Pons (tissue), 1 donor: ENCODE measurements around the gene ZSCAN22.
"Not testable (repeated sequence)": the region's sequence is repeated elsewhere in the genome, so short reads cannot be mapped to it uniquely, and the experiment has no call there.

Experiments used
- DNase-seq: peaks from one replicate; pipeline ENCODE4 v3.0.0-alpha.2; 2016; ENCODE audit warnings: low spot score

Gene ZSCAN22

DNA sequence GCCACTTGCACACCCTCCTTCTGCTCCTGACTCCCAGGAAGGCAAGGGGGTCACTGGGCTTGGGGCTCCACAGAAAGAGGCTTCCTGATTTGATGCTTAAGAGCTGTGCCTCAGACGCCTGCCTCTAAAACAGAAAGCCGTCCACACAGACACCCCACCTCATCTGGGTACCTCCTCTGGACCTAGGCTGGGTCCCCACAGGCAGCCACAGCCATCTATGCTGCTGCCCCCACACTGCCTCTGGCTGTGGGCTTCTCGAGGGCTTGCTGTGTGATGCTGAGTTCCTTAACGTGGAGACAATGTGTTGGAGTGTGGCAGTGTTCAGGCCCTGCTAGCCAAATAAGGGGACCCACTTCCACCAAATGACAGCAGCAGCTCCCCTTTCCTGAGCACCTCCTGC is 8.5 kb upstream of the ZSCAN22 start:
- DNase-seq, result no peak

DNA sequence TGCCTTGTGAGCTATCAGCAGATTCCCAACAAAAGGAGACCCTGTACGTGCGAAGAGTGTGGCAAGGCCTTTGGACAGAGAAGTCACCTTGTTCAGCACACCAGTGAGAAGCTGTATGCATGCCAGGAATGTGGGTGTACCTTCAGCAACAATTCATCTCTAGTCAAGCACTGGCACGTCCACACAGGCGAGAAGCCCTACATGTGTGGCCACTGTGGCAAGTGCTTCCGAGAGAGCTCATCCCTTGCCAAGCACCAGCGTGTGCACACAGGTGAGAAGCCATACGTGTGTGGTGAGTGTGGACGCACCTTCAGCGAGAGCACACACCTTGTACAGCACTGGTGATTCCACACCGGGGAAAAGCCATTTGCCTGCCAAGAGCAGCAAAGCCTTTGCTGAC is 7.6 kb upstream of the ZSCAN22 start:
- DNase-seq, result no peak

DNA sequence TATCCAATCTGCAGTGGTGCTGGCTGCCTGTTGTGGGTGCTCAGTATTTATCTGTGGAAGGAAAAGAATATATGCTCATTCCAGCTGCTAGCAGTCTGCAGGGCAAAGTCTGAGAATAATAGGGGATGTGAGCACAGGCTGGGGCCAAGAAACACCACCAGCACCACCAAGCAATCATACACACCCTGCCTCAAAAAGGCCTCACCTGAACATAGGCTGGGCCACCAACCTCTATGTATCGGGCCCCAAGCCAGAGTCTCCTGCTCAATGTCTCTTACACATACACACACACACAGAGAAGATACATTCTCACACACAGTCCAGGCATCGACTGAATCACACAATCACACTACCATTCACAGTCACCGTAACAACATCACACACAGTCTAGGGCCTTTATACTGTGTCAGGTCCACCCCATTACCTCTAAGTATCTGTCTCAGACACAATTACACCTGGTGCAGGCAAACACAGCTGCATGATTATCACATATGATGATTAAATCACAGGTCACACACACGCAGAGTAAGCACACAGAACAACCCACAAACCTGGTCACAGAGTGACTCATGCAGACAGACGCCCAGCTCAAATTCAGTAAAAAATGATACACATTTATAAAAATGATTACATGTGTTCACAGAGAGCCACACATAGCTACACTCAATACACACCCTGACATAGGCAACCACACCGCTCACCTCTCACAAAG is 1.3 kb upstream of the ZSCAN22 start:
- no peak for DNase-seq

DNA sequence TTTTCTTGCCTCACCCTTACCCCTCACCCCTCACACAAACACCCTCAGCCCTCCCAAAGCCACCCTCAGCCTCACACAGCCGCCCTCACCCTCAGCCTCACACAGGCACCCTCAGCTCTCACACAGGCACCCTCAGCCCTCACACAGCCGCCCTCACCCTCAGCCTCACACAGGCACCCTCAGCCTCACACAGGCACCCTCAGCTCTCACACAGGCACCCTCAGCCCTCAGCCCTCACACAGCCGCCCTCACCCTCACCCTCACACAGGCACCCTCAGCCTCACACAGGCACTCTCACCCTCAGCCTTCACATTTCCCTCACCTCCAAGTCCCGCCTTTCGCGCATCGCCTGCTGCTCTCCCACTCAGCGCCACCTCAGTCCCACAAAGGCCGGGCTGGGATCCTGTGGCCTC is 287 bp upstream of the ZSCAN22 start:
- no peak for DNase-seq

DNA sequence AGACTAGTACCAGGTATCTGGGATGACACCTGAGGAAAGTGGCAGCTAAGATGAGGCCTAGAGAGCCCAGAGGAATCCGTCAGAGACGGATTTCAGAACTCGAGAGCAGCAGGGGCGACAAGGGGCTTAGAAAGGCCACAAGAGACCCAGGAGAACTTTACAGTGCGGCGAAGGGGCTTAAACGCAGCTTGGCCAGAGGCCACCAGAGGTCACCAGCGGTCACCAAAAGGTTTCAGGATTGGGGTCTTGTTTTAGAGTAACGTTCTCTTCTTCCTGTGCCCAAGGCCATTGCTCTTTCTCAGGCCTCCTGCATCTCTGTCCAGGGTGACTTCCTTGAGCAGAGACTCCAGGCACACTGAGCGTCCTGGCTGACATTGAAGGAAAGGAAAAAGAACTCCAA is 2.2 kb downstream of the ZSCAN22 start:
- DNase-seq, result no peak

DNA sequence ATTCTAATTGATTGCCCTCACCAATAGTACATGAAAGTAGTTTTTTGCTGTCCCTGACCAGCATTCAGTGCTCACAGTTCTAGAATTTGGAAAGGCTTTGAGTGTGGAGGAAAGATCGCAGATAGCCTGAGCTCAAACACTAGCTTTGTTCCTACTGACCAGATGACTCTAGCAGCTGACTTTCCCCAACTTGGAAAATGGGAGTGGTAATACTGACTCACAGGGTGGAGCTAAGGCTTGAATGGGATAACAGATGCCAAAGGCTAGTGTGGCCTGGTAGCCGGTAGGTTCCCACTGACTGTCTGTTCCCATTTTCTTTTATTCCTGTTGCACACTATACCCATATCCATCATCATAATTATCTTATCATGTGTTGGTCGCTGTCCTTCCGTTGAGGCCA is 3.7 kb downstream of the ZSCAN22 start:
- DNase-seq, result peak; percentile 98

DNA sequence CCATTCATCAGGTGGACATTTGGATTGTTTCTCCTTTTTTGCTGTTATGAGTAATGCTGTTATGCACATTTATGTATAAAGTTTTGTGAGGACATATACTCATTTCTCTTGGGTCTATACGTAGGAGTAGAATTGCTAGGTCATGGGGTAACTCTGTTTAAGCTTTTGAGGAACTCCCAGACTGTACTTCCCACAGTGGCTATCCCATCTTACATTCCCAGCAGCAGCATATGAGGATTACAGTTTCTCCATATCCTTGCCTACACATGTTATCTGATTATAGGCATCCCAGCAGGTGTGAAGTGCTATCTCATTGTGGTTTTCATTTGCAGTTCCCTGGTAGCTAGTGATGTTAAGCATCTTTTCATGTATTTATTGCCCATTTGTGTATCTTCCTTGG is 5.9 kb downstream of the ZSCAN22 start:
- no peak for DNase-seq

DNA sequence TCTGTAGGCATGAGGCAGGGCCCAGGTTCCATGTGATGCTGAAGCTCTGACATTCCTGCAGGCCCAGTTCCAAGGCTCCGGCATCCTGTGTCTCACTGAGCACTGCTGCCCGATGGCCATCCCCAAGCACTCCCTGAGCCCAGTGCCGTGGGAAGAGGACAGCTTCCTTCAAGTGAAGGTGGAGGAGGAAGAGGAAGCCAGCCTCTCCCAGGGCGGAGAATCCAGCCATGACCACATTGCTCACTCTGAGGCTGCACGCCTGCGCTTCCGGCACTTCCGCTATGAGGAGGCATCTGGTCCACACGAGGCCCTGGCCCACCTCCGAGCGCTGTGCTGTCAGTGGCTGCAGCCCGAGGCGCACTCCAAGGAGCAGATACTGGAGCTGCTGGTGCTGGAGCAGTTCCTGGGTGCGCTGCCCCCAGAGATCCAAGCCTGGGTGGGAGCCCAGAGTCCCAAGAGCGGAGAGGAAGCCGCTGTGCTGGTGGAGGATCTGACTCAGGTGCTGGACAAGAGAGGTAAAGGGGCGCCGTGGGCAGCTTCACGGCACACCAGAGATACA is 8.0 kb downstream of the ZSCAN22 start:
- no peak for DNase-seq

DNA sequence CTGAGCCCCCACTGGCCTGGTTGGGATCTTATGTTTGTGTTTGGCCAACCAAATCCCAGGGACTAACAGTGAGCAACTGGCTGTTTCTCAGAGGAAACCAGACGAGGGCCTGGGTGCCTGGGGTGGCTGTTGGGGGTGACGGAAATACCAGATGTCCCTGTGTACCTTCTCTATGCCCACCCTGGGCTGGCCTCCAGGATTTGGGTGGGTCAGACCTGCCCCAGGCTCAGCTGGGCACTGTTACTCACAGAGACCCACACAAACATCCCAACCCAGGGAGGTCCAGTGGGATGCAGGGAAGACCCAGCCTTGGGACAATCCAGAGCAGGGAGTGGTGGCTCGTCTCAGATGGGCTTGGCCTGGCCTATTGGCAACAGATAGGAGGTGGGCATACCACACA is 8.8 kb downstream of the ZSCAN22 start:
- DNase-seq, result no peak

DNA sequence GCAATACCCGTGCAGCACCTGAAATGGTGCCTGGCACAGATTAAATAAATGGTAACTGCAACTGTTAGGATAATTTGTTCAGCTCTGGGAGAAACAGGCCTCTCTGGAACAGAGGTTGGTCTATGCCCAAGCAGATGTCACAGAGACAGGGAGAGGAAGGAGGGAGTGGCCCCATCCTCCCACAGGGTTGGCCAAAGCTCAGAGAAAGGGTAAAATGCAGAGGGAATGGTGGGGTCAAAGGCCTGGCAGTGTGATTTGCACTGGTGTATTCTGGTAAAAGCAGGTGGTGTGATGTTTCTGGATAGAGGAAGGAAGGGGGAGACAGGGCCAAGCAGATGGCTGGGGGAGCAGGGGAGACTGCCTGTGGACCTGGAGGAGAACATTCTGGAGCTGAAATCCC is 9.4 kb downstream of the ZSCAN22 start:
- no peak for DNase-seq

DNA sequence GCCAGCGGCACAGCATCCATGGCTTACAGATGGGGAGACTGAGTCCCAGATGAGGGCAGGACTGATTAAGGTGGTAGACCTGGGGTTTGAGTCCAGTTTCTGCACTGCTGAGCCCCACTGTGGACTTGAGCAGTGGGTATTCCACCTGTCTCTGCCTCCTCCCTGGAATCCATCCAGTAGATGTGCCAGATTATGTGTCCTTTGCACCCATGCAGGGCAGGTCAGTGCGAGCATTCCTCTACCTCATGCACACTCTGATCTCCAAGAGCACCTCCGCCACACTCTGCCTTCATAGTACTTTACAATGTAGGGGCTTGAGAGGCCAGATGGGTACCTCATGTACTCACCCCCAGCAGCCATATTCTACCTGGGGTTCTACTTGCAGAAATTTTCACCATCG is 10.0 kb downstream of the ZSCAN22 start:
- DNase-seq, result no peak

DNA sequence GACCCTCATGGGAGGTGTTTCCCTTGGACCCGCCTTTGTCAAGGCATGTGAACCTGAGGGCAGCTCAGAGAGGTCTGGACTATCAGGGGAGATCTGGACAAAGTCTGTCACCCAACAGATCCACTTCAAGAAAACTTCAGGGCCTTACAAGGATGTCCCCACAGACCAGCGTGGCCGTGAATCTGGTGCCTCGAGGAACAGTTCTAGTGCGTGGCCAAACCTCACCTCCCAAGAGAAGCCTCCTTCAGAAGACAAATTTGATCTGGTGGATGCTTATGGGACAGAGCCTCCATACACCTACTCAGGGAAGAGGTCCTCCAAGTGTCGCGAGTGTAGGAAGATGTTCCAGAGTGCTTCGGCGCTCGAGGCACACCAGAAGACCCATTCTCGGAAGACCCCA is 11.5 kb downstream of the ZSCAN22 start:
- no peak for DNase-seq

DNA sequence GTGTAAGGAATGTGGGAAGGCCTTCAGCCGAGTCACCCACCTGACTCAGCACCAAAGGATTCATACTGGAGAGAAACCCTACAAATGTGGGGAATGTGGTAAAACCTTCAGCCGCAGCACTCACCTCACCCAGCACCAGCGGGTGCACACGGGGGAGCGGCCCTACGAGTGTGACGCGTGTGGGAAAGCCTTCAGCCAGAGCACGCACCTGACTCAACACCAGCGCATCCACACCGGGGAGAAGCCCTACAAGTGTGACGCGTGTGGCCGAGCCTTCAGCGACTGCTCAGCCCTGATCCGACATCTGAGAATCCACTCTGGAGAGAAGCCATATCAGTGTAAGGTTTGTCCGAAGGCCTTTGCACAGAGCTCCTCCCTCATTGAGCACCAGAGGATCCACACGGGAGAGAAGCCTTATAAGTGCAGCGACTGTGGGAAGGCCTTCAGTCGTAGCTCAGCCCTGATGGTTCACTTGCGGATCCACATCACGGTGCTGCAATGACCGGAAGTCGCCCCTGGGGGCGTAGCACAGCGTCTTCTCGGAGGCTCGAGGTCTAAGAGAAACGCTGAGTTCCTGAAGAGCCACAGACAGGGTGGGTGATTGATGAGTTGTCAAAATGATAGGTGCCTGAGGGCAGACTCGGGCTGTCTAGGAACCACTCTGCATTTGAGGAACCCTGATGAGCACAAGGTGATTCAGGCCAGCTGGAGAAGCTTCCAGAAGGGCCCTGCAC is 12.2 kb downstream of the ZSCAN22 start:
- DNase-seq, result no peak

DNA sequence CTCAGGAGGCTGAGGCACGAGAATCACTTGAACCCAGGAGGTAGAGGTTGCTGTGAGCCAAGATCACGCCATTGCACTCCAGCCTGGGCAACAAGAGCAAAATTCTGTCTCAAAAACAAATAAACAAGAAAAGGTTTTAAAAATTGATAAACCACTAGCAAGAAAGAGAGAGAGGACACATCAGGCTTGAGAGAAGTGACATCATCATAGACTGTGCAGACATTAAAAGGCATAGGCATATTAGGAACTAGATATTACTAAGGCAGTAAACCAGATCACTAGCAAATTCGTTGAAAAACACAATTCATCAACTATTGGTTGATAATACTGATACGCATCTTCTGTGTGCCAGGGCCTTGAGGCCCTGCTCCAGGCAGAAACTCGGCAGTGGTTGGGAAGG is 18.8 kb downstream of the ZSCAN22 start:
- DNase-seq, result no peak

DNA sequence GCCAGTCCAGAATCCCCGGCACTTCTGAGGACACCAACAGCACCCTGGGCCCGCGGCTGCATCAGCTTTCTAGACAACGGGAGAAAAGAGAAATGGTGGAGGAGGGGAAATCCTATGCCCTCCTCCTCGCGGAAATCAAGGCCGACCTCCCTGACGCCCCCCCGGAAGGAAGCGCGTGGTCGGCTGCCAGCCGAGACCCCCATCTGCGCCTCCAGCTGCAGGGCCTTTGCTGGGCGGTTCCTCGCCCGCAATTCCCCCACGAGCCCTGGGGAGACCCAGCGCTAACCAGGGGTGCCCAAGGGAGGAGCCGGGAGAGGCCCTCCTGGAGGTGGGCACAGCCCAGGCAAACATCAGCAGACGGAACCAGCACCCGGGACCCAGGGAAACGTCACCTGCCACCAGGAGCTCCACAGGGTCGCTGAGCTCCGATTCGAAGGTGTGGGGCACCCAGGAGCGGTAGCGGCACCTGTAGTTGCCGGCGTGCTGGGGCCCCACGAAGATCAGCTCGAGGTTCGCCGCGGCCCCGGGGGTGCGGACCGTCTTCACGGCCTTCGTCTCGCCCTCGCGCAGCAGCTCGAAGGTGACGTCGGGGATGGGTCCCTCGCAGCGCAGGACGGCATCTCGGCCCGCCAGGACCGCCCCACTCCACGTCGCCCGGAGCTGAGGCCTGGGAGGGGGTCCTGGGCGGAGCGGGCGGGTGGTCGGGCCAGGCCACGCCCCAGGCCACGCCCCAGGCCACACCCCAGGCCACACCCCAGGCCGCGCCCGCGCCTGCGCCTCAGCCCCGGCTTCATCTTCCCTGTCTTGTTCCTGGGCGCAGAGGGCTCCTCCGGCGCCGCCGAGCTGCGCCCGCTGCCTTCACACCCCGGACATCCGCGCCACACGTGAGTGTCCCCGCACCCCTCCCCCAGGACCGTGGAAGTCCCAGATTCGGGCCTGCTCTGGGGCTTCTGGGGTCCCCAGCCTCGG is 20.5 kb downstream of the ZSCAN22 start:
- peak; percentile 69 for DNase-seq

DNA sequence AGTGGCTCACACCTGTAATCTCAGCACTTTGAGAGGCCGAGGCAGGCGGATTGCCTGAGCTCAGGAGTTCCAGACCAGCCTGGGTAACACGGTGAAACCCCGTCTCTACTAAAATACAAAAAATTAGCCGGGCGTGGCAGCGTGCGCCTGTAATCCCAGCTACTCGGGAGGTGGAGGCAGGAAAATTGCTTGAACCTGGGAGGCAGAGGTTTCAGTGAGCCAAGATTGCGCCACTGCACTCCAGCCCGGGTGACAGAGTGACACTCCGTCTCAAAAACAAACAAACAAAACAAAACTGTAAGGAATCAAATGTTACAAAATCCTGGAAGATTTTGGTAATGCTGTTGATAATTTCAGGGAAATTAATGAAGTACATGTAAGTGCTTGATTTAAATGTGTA is 21.3 kb downstream of the ZSCAN22 start:
- not testable (repeated sequence) for DNase-seq

DNA sequence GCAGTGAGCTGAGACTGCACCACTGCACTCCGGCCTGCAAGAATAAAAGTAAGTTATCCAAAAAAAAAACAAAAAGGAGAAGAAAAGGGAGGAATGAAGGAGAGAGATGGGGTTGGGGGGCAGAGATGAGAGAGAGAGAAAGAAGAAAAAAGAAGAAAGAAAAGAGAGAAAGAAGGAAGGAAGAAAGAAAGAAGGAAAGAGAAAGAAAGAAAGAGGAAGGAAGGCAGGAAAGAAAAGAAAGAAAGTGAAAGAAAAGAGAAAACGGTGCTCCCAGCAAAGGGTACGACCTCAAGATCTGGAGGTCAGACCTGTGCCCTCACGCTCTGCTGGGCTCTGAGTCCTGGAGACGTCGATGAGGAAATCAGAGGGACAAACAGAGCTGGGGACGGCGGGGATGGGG is 22.8 kb downstream of the ZSCAN22 start:
- no peak for DNase-seq

DNA sequence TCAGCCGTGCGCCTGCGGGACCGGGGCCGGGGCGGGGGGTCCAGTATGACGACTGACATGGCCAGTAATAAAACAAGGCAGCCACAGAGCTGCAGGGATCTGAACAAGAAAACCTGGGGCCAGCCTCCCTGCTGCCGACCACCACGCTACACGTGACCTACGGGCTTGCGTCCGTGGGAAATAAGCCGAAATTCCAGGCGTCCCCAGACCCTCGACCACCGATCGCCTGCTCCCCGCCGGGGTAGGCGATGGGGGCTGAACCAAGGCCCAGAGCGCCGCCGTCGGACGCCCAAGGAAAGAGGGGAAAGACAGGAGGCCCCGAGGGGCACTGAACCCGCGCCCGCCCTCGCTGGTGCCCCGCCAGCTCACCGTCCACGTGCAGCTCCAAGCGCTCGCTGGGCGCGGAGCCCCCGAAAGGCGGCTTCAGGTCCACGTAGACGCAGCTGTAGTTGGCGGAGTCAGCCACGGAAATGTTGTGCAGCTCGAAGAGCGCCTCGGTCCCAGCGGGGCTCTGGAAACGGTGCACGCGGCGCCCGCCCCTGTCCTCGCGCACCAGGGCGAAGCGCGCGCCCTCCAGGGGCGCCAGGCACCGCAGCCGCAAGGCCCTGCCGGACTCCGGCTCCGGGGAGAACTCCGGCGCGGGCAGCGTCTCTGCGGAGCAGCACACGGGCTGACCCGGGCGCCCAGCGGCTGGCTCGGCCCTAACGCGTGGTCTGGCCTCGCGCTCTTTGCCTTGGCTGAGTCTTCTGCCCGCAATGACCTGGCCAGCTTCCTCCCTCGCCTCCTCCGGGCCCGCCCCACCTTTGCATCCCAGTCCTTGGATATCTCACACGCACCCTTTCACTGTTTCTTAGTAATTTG is 23.4 kb downstream of the ZSCAN22 start:
- DNase-seq, result no peak

DNA sequence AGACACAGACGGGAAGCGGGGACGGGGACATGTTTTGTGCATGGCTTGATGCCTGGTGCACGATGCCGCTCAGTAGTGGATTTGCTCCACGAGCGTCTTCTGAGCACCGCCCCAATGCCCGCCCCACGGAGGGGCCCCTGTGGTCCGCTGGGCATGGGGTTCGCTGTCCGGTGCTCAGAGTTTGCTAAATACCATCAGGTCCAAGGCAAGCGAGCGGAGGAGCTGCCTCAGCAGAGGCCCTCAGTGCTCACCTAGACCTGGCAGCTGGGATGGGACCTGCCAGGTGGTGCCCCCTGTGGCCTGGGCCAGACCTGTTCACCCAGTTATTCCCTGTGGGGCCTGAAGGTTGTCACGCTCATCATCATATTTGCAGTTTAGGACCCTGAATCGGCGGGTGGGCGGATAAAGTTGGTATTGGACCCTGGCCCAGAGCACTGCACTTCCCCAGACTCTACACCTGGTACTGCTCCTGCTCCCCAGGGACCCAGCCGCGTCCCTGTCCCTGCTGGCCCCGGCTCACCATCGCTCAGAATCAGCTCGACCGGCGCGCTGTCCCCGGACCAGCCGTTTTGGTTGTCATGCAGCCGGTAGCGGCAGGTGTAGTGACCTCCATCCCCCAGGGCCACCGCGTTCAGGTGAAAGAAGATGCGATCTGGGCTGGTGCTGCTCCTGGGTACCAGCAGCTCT is 24.2 kb downstream of the ZSCAN22 start:
- DNase-seq, result no peak

DNA sequence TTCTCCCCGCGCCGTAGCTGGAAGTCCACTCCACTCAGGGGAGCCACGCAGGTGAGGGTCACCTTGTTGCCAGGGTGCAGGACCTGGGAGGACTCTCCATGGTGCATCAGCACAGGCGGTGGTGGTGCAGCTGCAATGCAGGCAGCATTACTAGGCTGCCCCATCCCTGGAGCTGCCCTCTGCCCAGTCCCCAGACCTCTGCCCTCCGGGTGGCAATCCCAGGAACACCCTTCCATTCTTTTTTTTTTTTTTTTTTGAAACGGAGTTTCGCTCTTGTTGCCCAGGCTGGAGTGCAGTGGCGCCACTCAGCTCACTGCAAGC is 24.7 kb downstream of the ZSCAN22 start:
- DNase-seq, result no peak
